RWPE1 (cell line): ENCODE data around the gene SMARCC2.

Source experiments
- CTCF ChIA-PET: fragments of 350-600 bp; sonication (Branson Sonifier 250); formaldehyde crosslinking; extraction: SDS; loops from one replicate; lab custom pipeline; 2021; lab: Yijun Ruan, JAX
- POLR2A ChIA-PET: fragments of 400-600 bp; formaldehyde crosslinking; extraction: SDS; loops from one replicate; lab custom pipeline; 2020; ENCODE audit warnings: antibody characterized with exemption; ENCODE audit not compliant: low non-redundant PET; lab: Yijun Ruan, JAX
- DNase-seq: peaks from one replicate; pipeline ENCODE4 v3.0.0; 2012; ENCODE audit warnings: low spot score
- H3K27ac ChIP-seq: fragments of 450-650 bp; 2 replicates; pipeline ENCODE4 v1.5.1; 2017
- TF ChIP-seq, protein P1 (sequence below): fragments of 450-650 bp; conservative IDR thresholded peaks from 2 replicates; pipeline ENCODE4 v1.5.1; 2017; ENCODE audit warnings: low read depth, mild to moderate bottlenecking

Gene SMARCC2

DNA sequence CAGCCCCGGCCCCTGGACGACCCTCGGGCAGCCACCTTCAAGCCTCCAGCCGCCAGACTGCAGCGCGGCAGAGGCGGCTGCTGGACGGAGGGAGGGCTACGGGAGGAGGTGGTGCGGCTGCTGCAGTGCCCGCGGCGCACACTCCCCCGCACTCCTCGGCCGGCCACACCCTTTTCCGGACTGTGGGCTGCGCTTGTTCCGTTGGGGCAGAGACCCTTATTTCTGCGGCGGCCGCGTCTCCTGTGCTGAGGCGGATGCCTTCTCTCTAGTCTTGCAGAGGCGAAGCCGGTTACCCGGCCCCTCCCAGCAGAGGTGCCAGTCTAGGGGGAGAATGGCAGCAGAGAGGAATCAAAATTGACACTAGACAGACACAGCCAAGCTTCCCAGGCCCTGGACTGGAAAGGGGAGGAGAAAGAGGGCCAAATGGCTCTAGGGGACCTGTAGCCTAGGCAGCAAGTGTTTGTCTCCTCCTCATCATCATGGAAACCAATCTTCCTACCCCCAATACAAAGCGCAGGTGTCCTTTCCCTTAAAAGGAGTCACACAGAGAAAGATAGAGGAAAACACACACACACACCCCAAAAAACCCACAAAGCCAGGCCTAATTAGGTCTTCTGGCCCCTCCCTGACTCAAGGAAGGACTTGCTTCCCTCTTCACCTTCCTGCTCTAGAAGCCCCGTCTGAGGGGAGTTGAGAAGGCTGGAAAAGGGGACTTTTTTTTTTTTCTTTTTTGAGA, 59.9 kb downstream of the SMARCC2 start:
- peak; percentile 54 for DNase-seq
- ChIA-PET CTCF (interaction anchor here (1.5 kb wide), 1 partner anchor 22 kb away, joined by 6 read pairs; the partner anchor contains the start of gene MYL6B), POLR2A (no interaction called here)
- TF ChIP-seq, protein P1, sequence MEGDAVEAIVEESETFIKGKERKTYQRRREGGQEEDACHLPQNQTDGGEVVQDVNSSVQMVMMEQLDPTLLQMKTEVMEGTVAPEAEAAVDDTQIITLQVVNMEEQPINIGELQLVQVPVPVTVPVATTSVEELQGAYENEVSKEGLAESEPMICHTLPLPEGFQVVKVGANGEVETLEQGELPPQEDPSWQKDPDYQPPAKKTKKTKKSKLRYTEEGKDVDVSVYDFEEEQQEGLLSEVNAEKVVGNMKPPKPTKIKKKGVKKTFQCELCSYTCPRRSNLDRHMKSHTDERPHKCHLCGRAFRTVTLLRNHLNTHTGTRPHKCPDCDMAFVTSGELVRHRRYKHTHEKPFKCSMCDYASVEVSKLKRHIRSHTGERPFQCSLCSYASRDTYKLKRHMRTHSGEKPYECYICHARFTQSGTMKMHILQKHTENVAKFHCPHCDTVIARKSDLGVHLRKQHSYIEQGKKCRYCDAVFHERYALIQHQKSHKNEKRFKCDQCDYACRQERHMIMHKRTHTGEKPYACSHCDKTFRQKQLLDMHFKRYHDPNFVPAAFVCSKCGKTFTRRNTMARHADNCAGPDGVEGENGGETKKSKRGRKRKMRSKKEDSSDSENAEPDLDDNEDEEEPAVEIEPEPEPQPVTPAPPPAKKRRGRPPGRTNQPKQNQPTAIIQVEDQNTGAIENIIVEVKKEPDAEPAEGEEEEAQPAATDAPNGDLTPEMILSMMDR = no peak
- H3K27ac ChIP-seq = peak overlapping the region; percentile 91

DNA sequence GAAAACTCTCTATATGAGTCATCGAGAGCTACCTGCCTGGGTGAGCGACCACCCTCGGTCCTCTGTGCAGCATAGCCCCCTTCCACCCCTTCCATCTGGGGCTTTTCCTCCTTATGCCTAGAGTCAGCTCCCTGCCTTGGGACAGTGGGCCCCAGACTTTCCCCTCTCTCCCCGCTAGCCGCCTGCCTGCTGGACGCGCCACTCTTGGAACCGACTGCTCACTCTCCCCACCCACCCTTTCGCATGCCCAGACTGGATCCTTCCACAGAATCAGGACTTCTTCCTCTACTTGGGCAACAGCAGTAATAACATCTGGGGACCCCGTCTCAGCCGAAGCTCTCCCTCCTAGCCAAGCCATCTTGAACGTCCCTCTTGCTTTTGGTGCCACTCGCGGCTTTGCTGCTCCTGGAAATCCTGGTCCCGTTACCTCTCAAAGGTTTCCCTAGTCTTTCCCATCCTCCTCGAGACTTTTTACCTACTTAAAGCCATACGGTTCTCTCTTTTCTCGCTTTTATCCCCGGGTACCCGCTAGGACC, 60.5 kb downstream of the SMARCC2 start:
- DNase-seq = peak; percentile 33
- ChIA-PET CTCF (interaction anchor here (0.8 to 1.5 kb wide), 2 partner anchors 23 to 30 kb away, joined by 4 to 6 read pairs; partner anchors contain the start of gene MYL6B), POLR2A (interaction anchor here (0.6 to 1.4 kb wide), 5 partner anchors 11 to 231 kb away, joined by 3 to 8 read pairs (median 3); partner anchors contain the start of gene ZC3H10)
- H3K27ac ChIP-seq = peak overlapping the region; percentile 91
- TF ChIP-seq, protein P1 = no peak

DNA sequence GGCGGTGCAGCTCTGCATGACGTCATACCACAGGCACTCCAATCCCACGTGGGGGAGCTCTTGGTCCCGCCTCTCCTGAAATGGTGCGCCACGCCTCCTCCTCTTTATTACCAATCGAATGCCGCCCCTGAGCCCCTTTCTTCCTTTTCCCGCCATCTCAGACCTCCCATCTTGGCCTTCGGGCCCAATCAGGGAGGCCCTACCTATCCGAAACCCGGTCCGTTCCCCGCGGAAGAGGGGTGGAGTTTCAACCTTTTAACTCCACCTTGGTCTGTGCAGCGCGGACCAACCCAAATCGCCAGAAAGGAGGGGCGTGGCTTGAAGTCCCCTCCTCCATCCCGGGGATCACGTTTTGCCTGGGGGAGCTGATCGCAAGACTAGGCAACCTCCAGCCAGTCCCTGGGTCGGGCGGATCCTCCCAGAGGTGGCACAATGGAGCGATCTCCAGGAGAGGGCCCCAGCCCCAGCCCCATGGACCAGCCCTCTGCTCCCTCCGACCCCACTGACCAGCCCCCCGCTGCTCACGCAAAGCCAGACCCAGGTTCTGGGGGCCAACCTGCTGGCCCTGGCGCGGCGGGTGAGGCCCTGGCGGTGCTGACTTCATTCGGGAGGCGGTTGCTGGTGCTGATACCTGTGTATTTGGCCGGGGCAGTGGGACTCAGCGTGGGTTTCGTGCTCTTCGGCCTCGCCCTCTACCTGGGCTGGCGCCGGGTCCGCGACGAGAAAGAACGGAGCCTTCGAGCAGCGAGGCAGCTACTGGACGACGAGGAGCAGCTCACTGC, 61.2 kb downstream of the SMARCC2 start, which contains the start of gene ESYT1:
TSS of gene ESYT1 (plus strand) at position 380 of the 782 bp plus-strand sequence. CDS start at position 433, 53 bp downstream.
- peak within 1 kb of the TSS; percentile 91 for H3K27ac ChIP-seq
- ChIA-PET POLR2A (interaction anchor here (0.6 to 1.4 kb wide), 6 partner anchors 10 to 231 kb away, joined by 3 to 8 read pairs (median 4); partner anchors contain the start of genes SMARCC2 and ZC3H10), CTCF (interaction anchor here (0.6 to 2.7 kb wide), 6 partner anchors 17 to 131 kb away, joined by 3 to 21 read pairs (median 4); partner anchors contain the start of genes MYL6B and SMARCC2)
- DNase-seq = peak; percentile 99
- TF ChIP-seq, protein P1 = no peak

DNA sequence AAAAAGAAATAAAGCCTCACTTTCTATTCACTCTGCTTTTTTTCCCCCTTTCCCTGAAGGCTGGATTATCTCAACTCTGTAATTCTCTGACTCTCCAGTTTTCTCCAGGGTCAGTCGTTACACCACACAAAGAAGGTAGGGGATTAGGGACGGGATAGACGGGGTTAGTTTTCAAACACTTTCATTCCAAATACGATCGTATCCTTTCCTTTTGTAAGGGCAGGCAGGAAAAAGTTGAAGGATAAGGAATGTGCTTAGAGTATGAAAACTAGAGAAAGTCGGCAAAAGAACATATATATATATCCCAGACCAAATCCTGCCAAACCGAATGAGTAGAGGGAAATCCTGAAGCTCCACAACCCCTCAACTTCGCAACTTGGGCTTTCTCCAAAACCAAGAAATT, 61.8 kb downstream of the SMARCC2 start:
- peak overlapping the region; percentile 91 for H3K27ac ChIP-seq
- ChIA-PET POLR2A (interaction anchor here (0.8 to 1.4 kb wide), 3 partner anchors 9 to 62 kb away, joined by 3 to 6 read pairs (median 4); partner anchors contain the start of genes SMARCC2 and ZC3H10), CTCF (interaction anchor here (0.6 to 2.7 kb wide), 3 partner anchors 18 to 61 kb away, joined by 3 to 21 read pairs (median 4); partner anchors contain the start of gene SMARCC2)
- no peak for DNase-seq
- TF ChIP-seq, protein P1 = no peak

DNA sequence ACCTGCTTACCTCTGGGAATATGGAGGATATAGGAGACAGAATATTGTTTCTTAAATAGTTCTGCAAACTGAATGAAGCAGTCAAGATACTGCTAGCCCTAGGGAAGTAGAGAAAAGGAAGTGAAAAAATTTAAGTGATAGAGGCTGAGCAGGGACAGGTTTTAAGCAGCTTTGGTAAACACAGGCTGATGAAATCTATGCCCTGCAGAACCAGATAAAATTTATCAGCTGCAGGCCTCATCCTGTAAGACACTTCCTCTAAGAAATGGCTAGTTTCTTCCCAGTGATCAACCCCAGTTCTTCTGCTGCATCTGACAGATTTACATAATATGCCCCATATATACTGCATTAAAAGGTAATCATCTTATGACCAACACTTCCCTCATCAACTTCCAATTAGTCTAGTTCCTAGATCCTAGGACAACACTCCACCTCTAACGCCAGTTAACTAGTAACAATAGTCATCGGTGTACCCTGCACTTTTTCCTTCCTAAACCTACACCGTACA, 62.5 kb downstream of the SMARCC2 start:
- H3K27ac ChIP-seq = no peak overlapping the region
- ChIA-PET POLR2A (no interaction called here), CTCF (interaction anchor here (0.7 to 2.7 kb wide), 3 partner anchors 17 to 95 kb away, joined by 3 to 21 read pairs (median 5); partner anchors contain the start of genes RNF41 and SMARCC2)
- TF ChIP-seq, protein P1 = no peak
- no peak for DNase-seq
